GM19438 (cell line): ENCODE measurements around the gene MYO9A.
"Not testable (repeated sequence)": the region's sequence is repeated elsewhere in the genome, so short reads cannot be mapped to it uniquely, and the experiment has no call there.

ENCODE experiments used
- ATAC-seq: cut with Tn5 transposase; IDR thresholded peaks from one replicate; pipeline ENCODE4 v1.9.1; 2021; ENCODE audit warnings: low read depth; ENCODE audit not compliant: unreplicated experiment

MYO9A gene

GRCh38 chr15:72139667-72140066 is 21.7 kb upstream of the MYO9A start:
- ATAC-seq = no peak

- no peak for ATAC-seq
Measured at GRCh38 chr15:72136170-72137051, 18.5 kb upstream of the MYO9A start.

DNA sequence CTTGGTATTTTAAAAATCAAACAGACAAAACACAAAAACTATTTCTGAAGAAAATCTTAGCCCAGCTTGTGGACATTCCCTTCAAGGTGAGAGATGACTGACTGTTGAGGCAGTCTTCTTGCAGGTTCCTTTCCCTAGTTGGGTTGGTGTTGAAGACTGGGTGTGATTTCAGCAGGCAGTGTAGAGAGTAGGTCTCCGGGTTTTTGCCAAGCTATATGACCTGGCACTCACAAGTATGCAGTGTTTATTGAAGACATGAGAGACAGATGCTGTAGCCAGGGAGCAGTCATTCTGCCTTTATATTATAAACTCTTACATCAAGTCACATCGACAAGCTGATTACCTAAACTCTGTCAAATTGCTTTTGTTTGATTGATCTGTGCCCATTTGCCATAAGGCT is 17.8 kb upstream of the MYO9A start:
- no peak for ATAC-seq

DNA sequence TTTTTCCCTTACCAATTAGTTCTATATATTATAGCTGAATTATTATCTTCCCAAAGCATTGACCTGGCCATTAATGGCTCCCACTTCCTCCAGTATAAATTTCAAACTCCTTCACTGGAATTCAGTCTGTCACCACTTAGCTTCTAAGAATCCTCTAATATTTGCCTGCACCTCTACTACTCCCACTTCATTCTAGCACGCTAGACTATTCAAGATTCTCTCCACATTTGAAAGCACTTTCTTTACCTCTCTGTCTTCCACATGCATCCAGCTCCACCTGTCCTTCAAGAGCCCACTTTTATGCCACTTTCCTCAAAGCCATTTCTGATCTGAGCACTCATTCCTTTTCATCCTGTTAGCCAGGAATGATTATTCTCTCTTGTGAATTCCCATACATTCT is 15.3 kb upstream of the MYO9A start:
- no peak for ATAC-seq

DNA sequence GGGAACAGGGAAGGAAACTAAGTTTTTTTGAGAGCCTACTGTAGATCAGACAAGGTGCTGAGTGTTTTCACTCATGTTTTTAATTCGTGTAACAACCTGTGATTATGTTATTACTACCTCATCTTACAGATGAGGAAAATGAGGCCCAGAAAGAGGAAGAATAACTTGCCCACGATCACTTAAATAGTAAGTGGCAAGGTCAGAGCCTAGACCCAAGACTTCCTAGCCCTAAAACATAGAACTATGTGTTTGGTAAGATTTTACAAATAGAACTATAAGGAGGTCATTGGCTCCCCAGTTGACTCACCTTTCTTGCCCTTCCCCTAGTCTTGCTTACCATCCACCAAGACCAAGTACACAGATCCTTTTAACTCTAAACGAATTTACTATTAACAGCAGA is 14.0 kb upstream of the MYO9A start:
- no peak for ATAC-seq

- ATAC-seq = no peak
Measured at GRCh38 chr15:72130272-72130671, 12.3 kb upstream of the MYO9A start.

GRCh38 chr15:72128359-72128758 is 10.4 kb upstream of the MYO9A start:
- no peak for ATAC-seq

GRCh38 chr15:72127724-72128322 is 9.9 kb upstream of the MYO9A start:
- no peak for ATAC-seq

DNA sequence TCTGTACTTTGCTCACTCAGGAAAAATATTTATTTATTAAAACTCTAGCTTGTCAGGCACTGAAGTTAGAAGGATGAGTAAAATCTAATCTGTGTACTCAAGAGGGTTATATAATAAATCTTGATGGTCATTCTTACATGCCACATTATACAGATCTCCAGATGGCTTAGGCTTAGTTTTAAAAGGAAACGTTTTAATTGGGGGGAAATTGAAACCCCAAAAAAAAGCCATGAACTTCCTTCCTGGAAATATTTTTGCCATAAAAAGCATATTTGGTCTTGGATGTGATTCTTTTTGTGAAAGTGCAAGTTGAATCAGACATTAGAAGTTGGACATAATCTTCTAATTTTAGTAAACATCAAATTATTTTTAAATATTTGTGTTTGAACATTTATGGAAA is 6.3 kb upstream of the MYO9A start:
- no peak for ATAC-seq

GRCh38 chr15:72117486-72118016 is 399 bp downstream of the MYO9A start:
- peak; percentile 66 for ATAC-seq

DNA sequence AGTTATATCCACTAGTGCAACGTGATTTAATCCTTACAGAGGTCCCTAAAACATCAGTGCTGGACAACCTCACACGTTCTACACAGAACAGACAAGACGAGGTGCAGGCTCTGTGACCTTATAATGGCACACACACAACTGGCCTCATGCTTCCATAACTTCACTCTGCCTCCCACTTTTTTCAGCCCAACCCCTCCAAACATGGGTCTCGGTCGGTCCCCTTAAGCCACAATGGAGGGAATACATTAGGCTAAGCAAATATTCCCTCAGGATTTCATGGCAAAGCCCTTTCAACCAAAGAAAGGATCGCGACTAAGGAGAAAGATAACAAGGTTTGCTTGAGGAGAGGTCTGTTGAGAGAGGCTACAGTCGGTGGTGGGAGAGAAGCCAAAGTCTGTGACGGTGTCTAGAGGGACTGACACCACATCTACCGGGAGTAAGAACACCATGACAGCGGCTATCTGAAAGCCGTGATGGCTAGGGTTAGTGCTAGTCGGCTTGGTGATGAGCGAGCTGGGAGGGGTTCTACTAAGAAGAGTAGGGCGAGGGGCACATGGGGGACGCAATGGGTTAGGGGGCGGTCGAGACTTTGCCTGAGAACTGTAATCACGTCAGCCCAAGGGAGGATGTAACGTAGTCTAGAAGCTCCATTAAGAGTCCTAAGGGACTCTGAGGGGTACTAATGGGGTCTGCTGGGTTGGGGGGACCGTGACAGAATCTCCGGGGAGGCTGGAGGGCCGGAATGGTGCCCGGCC is 1.0 kb downstream of the MYO9A start:
- ATAC-seq = peak; percentile 3

DNA sequence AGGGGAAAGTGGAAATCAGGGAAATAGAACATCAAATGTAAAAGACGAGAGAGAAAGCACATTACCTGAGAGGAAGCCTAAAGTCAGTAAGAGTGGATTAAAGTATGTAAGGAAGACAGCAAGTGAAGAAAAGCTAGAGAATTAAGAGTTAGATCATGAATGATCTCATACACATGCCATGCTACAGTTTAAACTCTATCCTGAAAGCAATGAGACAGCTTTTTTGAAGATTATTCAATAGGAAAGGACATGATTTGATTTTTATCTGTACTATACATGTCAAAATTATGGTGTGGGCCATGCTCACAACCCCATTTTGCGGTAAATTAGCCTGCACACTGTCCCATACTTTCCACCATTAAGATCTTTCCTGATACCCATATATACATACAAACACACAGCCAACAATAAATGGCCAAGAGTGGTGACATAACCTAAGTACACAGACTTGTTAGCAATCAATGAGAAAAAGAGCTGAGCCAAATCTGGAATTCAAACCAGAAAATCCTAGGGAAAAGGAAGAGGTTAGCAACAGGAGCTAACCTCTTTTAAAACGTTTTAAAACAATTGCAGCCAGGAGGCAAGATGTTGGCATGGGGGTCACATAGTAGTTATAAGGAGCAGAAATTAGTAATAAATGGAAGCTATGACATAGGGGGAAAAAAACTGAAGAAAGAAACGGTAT is 4.5 kb downstream of the MYO9A start:
- ATAC-seq = no peak

DNA sequence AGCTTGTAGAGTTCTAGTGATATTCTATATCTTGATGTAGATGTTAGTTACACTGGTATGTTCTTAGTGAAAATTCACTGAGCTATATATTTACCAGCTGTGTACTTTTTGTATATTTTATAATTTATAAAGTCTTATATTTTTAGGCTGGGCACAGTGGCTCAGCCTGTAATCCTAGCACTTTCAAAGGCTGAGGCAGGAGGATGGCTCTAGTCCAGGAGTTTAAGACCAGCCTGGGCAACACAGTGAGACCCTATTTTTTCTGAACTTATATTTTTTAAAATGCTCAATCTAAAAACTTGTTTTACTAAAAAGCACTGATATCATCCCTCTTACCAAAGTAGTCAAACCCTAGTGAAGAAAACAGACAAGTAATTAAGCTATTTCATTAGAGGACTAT is 5.1 kb downstream of the MYO9A start:
- ATAC-seq = no peak

DNA sequence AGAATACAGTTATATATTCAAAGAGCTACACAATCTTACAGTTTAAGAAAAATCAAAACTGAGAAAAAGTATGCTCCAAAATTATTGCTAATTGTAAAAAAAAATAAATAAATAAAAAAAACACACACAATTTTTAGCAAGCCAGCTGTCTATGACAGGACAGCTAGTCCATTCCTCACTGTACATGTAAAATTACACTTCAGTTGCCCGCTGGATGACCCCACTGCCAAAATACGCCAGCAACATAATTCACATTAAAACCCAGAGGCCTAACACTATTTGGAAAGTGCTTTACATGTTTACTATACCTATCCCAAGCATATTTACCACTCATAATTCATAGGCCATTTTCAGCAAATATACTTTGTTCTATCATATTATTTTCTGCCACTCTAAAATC is 5.8 kb downstream of the MYO9A start:
- ATAC-seq = no peak

- ATAC-seq = no peak
Measured at GRCh38 chr15:72110355-72110754, 7.6 kb downstream of the MYO9A start.

GRCh38 chr15:72106068-72106467 is 11.9 kb downstream of the MYO9A start:
- ATAC-seq = no peak

DNA sequence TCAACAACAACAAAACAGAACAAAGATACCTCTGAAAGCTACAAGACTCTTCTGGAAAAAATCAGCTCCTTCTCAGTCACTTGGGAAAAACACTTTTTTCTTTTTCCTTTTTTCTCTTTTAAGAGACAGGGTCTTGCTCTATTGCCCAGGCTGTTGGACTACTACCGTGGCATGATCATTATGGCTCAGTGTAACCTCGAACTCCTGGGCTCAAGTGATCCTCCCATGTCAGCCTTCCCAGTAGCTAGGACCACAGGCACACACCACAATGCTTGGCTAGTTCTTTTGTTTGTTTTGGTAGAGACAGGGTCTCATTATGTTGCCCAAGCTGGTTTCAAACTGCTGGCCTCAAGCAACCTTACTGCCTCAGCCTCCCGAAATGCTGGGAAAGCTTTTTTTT is 12.8 kb downstream of the MYO9A start:
- ATAC-seq = no peak

DNA sequence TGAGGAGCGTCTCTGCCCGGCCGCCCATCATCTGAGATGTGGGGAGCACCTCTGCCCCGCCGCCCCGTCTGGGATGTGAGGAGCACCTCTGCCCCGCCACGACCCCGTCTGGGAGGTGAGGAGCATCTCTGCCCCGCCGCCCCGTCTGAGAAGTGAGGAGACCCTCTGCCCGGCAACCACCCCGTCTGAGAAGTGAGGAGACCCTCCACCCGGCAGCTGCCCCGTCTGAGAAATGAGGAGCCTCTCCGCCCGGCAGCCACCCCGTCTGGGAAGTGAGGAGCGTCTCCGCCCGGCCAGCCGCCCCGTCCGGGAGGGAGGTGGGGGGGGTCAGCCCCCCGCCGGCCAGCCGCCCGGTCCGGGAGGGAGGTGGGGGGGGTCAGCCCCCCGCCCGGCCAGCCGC is 17.4 kb downstream of the MYO9A start:
- not testable (repeated sequence) for ATAC-seq

DNA sequence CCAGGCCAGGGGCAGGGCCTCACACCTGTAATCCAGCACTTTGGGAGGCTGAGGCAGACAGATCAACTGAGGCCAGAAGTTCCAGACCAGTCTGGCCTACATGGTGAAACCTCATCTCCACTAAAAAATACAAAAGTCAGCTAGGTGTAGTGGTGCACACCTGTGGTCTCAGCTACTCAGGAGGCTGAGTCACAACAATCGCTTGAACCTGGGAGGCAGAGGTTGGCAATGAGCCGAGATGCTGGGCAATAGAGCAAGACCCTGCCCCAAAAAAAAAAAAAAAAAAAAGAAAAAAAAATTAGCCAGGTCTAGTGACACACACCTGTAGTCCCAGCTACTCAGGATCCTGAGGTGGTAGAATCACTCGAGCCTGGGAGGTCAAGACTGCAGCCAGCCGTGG is 18.8 kb downstream of the MYO9A start:
- no peak for ATAC-seq

GRCh38 chr15:72098040-72098439 is 19.9 kb downstream of the MYO9A start:
- ATAC-seq = no peak

DNA sequence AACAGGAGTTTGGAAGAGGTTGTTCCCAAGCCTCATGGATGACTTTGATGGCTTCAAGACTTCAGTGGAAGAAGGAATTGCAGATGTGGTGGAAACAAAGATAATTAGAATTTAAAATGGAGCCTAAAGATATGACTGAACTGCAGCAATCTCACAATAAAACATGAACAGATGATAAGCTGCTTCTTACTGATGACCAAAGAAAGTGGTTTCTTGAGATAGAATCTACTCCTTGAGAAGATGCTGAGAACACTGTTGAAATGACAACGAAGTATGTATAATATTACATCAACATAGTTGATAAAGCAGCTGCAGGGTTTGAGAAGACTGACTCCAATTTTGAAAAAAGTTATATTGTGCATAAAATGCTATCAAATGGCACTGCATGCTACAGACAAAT is 21.2 kb downstream of the MYO9A start:
- ATAC-seq = no peak
